PC-3 (cell line): ENCODE measurements around the gene TSHB.

Experiments used
- CTCF ChIP-seq: fragments of 300-600 bp; sonication (generic); conservative IDR thresholded peaks from 2 replicates; pipeline ENCODE4 v1.5.1; 2017; ENCODE audit warnings: antibody characterized with exemption, low read depth, mild to moderate bottlenecking, low read length
- EZH2 ChIP-seq: fragments of 300-600 bp; sonication (generic); IDR thresholded peaks from one replicate; pipeline ENCODE4 v1.6.1; 2017; ENCODE audit warnings: antibody characterized with exemption, mild to moderate bottlenecking, low read length; ENCODE audit not compliant: unreplicated experiment

GRCh38 chr1:115060501-115060900, 30.9 kb downstream of the TSHB start:
- TF ChIP-seq CTCF (no peak), EZH2 (no peak)
